Brain pericyte (primary cell): ENCODE results near the gene CHMP6.

Experiments used
- DNase-seq: peaks from one replicate; pipeline ENCODE4 v3.0.0-alpha.2; 2012; ENCODE audit warnings: low read depth, low spot score

The CHMP6 gene

DNA sequence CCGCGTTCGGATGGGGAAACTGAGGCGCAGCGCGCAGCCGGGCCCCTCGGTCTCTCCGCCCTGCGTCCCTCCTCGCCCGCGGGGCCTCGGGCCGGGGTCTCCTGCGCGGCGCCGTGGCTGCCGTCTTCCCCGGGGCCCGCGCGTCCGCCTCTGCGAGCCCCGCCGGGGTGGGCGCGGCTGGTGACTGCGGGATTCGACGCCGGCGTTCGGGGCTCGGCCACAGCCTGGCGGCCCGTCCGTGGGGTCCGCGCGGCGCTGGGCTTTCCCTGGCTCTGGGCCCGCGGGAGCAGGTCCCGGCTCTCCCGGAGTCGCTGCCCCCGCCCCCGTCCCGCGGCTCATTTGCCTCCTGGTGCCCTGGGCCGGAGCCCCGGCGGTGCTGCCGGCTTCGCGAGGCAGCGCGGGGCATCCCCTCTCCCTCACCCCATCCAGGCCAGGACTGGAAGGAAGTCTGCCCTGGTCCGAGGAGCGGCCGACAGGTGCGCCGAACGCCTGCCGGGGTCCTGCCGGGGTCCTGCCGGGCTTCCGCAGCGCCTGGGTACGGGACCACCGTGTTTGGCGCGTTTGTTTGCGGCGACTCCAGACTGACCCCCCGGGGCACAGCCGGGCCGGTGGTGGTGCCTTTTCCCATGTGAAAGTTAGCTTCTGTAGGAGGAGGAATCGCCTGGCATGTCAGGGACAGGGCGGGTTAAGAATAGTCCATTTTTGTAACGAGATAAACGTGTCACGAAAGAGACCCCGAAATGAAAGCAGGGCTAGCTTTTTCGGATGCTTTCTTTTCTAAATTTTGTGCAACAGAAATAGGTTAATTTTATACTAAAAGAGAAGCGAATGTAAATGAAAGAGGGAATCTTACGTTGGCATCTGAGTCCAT is 671 bp downstream of the CHMP6 start:
- DNase-seq = no peak

DNA sequence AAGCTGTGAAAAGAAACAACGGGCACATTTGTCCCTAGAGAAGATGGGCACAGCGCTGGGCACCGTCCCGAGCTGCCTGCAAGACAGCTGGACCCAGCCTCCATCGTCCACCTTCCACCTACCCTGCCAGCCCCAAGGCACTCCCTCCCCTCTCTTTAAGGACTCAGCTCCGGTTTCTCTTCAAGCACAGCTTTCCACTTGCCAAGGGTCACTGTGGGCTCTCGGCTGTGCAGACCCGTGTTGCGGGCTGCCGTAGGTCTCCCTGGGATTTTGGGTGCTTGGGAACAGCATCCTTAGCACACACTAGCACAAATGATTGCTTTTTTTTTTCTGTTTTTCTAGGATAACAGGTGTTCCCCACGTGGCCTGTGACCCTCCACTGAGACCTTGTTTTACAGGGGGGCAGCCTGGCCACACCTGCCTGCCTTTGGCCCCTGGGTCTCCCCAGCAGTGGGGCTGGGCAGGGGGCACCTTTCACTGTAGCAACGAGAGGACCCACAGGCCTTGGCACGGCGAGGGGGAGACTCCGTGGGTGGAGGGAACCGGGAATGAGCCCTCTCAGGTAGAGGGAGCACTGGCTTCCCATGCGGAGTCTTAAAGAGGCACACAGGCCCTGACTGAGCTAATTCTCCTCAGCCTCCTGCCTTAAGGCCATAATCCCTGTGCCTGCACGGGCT is 1.4 kb downstream of the CHMP6 start:
- DNase-seq = no peak

DNA sequence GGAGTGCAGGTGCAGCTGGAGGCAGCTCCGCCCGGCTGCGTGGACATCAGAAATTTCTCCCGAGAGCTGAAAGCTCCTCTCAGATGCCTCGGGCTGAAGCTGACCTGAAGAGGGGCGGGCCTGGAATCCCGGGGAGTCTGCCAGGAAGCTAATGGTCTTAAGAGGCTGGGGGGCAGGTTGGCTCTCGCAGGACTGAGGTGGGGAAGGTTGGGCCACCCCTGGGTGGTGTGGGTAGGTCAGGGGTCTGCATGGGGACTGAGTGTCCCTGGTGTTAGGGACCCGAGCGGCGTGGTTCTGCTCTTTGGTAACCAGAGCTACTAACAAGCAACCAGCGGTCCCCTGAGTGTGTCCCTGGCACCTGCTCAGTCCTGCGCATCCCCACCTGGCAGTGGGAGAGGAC is 3.5 kb downstream of the CHMP6 start:
- DNase-seq = no peak

DNA sequence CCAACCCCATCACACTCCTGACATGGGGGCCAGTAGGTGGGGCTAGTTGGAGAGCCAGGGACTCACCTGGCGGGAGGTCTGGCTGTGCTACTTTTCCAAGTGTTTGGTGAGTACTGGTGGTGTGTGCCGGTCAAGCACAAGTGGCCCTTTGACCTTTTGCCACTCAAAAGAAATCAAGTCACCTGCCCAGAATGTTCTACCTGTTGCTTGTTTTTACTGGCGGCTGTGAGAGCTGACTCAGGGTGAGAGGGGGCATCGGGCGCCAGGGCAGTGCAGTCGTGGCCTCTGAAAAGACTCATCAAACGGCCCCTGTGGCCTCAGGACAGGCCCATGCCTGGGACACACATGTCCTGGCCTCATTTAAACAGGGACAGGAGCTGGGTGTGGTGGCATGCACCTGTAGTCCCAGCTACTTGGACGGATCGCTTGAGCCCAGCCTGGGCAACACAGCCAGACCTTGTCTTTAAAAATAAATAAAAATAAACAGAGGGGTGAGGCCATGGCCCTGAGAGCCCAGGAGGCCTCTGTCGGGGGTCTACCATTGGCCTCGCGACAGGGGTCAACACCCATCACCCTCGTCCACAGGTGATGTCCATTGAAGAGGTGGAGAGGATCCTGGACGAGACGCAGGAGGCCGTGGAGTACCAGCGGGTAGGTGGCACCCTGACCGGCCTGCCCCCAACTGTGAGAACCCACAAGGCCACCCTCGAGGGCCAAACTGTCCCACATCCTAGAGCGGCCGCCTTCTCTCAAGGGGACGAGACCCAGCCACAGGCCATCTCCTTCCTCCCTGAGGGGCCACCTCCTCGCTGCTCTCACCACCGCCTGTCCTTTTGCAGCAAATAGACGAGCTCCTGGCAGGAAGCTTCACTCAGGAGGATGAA is 5.0 kb downstream of the CHMP6 start:
- DNase-seq = no peak

DNA sequence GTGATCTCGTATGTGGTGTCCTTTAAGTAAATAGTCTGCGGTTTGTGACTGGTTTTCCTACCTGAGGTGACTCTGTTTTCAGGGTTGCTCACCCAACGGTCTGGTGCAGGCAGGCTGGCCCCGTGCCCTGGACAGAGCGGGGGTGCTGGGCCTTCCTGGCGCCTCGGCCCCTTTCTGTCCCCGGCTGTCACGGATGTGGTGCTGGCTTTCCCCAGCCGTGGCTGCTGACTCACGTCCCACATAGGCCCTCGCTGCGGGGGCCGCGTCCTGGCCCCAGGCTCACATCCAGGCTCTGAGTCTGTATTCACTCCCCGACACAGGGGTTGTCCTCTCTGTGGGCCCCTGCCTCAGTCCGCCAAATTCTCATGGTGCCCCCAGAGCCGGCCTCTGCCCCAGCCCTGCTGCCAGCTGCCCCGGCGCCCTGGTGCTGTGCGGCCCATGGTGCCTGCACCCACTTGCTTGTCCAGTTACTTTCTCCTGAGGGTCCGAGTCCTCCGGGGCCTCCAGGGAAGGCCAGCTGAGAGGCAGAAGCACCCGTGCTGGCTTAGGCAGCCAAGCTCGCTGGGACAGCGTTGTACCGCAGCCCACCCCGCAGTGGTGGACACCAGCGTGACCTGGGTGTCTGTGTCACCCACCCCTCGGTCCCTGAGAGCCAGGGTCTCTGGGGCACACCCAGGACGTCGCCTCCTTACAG is 5.9 kb downstream of the CHMP6 start:
- DNase-seq = no peak

DNA sequence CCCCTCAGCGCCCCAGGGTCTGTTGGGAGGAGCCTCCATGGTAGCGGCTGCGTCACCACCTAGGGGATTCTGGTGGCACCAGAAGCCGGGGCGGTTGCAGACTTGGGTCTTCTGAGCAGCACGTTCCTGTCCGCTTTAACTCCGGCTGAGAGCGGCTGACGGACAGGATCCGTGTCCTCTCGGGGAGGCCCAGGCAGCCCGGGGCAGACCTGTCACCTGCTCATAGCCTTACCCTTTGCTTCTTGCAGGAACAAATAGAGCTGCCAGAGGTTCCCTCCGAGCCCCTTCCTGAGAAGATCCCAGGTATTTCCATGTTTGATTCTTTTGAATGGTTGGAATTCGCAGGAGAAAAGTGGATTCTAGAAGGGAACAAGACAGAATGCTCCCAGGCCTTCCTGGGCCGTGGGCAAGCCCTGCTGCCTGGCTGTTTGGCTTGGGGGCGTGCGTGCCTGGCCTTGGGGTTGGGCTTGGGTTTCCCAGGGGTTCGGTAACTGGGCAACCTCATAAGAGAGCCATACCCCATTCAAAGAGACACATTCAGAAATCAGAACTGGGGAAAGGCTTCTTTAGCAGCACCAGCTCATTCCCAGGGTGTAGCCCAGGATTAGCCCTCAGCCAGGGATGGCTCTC is 6.6 kb downstream of the CHMP6 start:
- DNase-seq = no peak

DNA sequence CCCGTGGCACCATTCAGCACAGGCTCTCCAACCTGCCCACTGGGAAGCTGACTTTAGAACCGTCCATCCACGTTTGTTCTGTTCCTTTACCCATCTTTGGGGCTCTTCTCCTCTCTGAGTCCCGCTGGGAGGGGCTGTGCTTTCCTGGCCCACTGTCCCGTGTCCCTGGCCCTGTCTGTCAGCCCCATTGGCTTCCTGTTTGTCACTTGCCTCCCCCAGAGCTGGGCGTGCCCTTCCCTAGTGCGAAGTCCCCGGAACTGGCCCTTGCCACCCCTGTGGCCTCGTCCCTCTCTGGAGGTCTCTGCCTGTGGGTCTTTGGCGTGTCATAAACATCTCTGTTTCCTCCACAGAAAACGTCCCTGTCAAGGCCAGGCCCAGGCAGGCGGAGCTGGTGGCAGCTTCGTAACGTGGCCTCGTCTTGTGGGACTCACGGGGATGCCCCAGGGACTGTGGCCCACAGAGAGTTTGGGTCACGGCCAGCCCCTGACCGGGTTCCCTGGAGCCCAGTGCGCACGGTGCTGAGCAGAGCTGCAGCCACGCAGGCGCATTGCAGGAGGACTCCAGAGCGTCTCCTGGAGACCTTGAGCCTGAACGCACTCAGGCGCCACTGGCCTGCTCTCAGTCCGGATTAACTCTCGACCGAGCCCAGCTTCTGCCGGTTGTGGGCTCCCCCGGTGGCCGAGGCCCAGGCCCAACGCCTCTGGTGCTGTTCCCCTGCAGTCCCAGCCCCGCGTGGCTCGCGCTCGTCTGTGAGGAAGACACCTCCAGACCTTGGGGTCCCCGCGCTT is 7.3 kb downstream of the CHMP6 start:
- DNase-seq = no peak

DNA sequence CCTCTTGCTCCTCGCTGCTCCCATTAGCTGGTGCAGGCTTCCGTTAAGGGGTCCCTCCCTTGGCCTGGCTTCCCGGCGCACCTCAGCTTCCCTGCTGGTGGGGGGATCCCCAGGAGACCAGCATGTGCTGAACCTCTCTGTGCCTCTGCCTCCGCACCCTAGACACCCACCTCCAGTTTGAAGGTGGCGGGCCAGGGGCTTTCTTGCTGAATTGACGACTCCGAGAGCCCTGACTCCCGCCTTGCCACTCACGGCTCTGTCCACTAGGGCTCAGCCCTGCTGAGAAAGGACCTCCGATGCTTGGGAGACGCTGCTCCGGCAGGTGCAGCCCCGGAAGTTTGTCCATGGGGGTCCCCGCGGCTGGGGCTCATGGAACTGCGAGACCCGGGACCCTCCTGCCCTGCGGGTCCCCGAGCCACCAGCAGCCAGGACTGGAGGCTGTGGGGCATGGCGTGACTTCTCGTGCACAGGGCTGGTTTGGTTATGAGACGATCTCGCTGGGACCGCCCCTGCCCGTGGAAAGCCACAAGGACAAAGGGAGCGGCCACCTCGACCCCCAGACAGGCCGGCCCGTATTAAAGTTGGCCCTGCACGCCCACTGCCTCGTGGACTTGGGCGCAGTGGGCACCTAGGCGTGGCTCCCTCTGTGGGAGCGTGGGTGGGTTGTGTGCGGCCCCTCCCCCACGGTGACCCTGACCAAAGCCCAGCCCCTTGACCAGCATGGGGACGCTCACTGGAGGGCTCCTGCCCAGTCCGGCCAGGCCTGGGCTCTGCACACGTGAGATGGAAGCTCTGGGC is 8.1 kb downstream of the CHMP6 start:
- DNase-seq = no peak

DNA sequence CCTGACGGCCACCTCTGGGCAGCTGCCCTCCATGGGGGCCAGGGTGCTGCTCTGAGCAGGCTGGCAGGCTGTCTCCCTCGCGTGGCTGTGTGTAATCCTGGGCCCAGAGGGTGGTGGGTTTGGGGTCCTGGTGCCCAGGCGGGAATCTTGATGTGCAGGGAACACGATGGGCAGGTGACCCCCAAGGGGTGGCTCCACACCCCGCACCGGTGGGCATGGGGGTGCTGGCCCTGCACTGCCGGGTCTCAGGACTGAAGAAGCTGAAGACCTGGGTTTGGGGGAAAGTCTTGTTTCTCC is 8.6 kb downstream of the CHMP6 start:
- DNase-seq = no peak

DNA sequence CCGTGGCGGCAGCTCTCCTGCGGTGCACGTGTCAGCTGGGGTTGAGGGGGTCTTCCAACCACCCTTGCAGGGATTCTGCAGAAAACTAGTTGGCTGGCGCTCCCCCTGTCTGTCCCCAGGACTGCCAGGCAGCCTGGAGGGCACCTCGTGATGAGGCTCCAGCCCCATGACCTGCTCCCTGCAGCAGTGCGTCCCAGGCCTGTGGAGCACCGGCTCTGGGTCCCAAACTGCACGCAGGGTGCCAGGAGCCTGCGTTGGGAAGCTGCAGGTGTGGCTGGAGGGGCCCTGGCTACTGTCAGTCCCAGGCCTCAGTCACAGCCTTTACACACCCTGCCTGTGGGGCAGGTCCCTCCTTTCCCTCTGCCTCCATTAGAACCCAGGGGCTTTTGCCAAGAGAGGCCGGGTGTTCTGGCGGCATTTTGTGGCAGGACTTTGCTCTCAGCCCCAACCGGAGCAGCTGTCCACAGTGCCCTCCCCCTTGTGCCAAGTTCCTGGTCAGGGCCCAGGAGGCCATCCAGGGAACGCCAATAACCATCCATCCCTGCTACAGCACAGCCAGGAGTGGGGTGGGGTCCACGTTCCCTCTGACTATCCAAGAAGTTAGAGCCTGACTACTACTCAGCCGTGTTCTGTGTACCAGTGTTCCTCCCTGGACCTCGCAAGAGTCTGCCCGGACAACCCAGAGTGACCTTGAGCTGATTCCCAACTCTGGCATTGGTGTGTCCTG is 9.2 kb downstream of the CHMP6 start:
- no peak for DNase-seq

DNA sequence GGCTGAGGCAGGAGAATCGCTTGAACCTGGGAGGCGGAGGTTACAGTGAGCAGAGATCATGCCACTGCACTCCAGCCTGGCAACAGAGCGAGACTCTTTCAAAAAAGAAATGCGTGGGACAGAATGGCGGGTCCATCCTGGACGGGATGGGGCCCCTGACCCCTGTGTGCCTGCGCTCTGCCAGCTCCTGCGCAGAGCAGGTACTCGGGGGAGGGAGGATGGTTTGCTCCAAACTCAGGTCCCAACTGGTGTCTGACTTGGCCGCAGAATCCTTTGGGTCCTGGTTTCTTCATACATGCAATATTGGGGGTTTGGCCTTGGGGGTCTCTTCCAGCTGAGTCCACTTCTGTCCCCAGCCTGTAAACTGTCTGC is 10.4 kb downstream of the CHMP6 start:
- DNase-seq = no peak

DNA sequence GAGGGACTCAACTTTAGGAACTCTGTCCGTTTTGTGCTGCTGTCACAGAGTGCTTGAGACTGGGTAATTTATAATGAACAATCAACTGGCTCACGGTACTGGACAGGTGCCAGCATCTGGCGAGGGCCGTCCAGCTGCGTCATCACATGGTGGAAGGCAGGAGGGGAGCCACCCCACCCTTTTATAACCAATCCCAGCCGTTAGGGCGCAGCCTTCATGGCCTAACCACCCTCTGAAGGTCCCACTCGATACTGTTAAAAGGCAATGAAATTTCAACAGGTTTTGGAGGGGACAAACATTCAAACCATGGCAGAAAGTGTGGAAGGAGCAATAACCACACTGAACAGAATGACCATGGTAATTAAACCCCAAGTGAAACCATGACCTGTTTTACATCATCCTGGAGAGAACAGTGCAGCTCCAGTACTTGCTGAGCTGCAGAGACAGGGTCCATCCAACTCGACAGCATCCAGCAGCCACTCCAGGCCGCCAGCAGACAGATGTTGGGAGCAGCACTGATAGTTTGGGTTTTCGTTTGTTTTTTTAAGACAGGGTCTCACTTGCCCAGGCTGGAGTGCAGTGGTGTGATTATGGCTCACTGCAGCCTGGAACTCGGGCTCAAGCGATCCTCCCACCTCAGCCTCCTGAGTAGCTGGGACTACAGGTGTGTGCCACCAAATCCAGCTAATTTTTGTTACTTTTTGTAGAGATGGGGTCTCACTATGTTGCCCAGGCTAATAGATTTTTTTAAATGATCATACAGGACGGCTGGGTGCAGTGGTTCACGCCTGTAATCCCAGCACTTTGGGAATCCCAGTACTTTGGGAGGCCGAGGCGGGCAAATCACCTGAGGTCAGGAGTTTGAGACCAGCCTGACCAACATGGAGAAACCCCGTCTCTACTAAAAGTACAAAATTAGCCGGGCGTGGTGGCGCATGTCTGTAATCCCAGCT is 11.0 kb downstream of the CHMP6 start:
- DNase-seq = no peak

DNA sequence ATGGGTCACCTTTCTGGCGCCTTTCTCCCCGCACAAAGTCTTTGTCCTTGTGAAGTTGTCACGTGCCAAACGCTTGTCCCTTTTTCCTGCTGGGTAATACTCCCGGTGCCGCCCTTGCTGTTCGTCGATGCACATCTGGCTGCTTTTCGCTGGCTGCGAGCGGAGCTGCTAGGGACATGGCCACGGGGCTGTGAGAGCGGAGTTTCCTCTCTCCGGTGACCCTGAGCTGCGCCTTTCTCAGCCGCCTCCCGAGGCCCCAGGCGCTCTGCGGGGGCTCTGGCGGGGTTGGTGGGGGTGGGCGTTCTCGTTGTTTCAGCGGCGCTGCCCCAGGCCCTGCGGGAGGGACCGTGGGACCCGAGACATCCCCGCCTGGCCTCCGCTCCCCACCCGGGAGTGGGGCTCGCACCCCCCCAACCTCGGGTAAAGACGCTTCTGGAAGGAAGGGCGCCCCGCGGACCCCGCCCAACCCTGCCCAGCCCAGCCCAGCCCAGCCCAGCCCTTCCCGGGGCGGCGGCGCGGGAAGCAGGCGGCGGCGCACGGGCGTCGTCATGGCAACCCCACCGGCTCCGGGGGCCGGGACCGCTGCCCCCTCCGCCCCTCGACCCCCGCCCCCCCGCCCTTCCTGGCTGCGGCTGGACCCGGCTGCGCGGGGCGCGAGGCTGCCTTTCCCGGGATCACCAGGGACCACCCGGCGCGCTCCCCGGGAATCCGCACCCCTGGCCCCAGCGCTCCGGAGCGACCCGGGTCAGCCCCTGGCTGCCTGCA is 12.3 kb downstream of the CHMP6 start:
- DNase-seq = no peak

DNA sequence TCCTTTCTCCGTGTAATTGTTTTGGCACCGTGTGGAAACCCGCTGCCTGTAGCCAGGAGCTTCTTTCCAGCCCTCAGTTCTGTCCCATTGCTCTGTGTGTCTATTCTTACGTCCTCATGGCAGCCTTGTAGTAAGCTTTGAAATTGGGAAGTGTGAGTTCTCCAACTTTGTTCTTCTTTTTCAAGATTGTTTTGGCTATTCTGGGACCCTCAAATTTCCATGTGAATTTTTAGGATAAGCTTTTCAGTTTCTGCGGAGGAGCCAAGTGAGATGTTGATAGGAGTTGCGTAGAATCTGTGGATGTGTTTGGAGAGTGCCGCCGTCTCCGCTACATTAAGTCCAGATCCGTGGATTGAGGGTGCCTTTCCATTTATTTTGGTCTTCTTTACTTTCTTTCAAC is 15.2 kb downstream of the CHMP6 start:
- DNase-seq = no peak

DNA sequence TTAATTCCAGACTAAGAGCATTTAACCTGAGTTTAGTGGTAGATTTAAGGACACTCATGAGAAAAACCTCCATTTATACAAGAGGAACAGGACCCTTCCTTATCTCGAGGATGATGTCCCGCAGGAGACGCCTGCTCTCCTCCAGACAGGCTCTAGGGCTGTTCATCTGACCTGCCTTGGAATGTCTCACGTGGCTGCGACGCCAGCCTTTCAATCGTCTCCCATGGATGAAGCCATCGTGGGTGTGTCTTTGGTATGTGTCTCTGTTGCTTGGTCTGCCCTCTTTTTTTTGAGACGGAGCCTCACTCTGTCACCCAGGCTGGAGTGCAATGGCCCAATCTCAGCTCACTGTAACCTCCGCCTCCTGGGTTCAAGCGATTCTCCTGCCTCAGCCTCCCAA is 16.5 kb downstream of the CHMP6 start:
- DNase-seq = no peak

DNA sequence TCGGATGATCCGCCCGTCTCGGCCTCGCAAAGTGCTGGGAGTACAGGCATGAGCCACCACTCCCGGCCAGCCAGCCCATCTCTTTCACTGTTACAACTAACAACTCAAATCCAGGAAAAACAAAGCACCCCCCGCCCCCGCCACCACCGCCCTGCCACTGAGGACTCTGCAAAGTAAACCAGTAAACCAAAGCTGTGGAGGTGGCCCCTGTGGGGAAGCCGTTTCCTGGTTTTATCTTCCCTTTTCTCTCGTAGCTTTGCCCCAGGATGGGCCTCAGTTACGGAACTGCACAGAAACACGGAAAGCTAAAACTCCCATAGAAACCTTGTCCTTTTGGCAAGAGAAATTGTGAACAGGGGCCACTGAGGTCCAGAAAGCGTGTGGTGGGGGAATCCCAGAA is 17.5 kb downstream of the CHMP6 start:
- DNase-seq = no peak

DNA sequence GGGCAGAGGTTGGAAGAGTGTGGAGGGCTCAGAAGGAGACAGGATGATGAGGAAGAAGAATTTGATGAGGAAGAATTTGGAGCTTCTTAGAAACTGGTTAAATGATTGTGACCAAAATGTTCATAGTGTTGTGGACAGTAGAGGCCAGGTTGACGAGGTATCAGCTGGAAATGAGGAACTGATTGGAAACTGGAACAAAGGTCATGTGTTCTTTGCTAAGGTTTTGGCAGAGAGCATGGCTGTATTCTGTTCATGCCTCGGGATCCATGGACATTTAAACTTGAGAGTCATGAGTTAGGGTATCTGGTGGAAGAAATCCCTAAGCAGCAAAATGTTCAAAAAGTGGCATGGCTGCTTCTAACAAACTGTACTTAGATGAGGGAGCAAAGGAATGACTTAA is 19.3 kb downstream of the CHMP6 start:
- no peak for DNase-seq
